CD4-positive, alpha-beta T cell treated with Interleukin-15 for 1 hour (primary cell): Measurements from ENCODE around the gene XRRA1.
A peak's percentile ranks its signal among the peaks of the same experiment; 100 is the strongest.
"Not testable (repeated sequence)": the region's sequence is repeated elsewhere in the genome, so short reads cannot be mapped to it uniquely, and the experiment has no call there.

Source experiments
- DNase-seq: peaks from one replicate; pipeline ENCODE4 v3.0.0-alpha.2; 2020

The XRRA1 gene, protein sequence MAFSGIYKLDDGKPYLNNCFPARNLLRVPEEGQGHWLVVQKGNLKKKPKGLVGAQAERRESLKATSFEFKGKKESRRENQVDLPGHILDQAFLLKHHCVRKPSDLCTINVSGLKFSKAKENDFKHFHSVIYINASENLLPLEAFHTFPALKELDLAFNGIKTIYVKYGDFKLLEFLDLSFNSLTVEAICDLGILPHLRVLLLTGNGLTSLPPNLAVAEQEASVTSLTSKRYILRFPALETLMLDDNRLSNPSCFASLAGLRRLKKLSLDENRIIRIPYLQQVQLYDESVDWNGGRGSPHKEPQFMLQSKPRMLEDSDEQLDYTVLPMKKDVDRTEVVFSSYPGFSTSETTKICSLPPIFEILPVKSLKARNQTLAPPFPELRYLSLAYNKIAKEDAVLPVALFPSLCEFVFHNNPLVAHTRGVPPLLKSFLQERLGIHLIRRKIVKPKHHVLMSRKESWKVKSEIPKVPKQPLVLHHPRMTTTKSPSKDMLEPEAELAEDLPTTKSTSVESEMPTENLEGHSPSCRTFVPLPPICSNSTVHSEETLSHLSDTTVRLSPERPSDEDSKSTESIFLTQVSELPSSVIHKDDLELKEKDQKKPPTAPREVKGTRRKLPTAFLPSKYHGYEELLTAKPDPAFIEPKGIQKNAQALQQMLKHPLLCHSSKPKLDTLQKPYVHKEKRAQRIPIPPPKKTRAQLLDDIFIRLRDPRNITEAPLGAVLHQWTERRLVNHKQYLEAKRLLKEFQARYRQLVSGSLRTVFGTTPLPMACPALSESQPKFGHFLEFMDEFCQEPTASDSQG

GRCh38 chr11:74948898-74949752, at the start of gene XRRA1, which contains the start of gene SPCS2:
TSS of gene XRRA1 (minus strand) at chr11:74949091. CDS start at chr11:74940878, 8,213 bp downstream.
TSS of gene SPCS2 (plus strand) at chr11:74949266. CDS start at chr11:74949286, 20 bp downstream.
- DNase-seq = peak; percentile 98

GRCh38 chr11:74992852-74993251, 44.0 kb upstream of the XRRA1 start:
- DNase-seq = no peak

DNA sequence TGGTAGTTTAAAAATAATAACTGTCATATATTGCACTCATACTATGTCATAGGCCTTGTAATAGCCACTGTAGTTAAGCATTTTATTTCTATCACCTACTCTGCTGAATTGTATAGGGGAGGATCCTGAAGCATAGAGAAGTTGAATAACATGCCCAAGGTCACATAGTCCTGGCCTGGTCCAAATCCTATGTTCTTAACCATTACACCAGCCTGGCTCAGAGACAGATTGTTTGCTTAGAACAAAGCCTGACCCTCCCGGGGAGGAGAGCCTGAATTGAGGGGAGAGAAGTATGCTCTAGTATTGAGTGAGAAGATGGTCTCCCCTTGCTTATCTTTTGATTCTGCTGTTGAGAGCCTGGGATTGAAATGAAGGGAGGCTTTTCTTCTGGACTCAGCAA, 42.0 kb upstream of the XRRA1 start:
- no peak for DNase-seq

DNA sequence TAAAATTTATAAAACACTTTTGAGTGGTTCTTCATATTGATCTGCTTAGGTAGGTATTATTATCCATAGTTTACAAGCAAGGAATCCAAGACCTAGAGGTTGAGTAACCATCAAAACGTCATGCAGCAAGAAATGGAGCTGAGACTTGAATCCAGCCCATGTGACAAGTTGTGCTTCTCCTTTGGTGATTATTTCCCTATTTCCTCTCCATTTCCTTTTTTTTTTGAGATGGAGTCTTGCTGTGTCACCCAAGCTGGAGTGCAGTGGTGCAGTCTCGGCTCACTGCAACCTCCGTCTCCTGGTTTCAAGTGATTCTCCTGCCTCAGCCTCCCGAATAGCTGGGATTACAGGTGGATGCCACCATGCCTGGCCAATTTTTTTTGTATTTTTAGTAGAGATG, 41.3 kb upstream of the XRRA1 start:
- not testable (repeated sequence) for DNase-seq

- DNase-seq = no peak
Observed at GRCh38 chr11:74989260-74989638, 40.4 kb upstream of the XRRA1 start.

- DNase-seq = peak; percentile 85
Observed at GRCh38 chr11:74988541-74989259, 39.8 kb upstream of the XRRA1 start, which contains the start of gene NEU3. TSS of gene NEU3 (plus strand) at chr11:74988933. CDS start at chr11:74989061, 128 bp downstream.

DNA sequence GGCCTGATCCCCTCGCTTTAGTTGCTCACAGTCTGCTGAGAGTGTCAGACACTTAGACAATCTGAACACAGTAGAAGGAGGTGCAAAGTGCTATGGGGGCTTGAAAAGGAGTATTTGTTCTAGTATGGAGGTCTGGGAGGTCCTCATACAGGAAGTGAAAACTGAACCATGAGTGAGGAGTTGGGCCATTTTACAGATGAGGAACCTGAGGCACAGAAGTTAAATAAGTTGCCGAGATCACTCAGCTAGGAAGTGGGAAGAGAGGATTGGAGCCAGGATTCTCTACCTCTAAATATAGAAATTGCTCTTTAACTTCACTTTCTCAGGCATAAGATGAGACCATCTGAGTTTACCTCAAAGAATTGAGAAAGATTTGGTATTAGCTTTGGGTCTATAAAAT, 35.8 kb upstream of the XRRA1 start:
- DNase-seq = no peak

- DNase-seq = no peak
Observed at GRCh38 chr11:74984070-74984469, 35.2 kb upstream of the XRRA1 start.

- DNase-seq = no peak
Observed at GRCh38 chr11:74981888-74982287, 33.0 kb upstream of the XRRA1 start.

GRCh38 chr11:74980634-74981033, 31.7 kb upstream of the XRRA1 start:
- no peak for DNase-seq

GRCh38 chr11:74978041-74978440, 29.1 kb upstream of the XRRA1 start:
- DNase-seq = no peak

DNA sequence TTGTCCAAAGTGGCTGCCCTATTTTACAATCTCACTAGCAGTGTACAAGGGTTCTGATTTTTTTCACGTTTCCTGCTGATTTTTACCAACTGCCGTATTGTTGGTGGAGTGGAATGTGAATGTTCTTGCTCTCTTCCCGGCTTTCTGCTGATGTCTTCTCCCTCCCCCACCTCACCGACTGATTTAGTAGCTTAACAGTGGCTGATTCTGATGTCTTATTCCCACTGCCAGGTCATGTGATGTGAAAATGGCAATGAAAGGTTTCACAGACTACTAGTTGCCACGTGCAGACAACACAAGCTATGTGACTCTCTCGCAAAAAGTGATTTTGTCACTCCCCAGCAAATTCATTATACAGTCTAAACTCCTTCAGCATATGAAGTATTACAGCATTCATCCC, 22.5 kb upstream of the XRRA1 start:
- DNase-seq = no peak

GRCh38 chr11:74970852-74971395, 22.0 kb upstream of the XRRA1 start:
- DNase-seq = no peak

DNA sequence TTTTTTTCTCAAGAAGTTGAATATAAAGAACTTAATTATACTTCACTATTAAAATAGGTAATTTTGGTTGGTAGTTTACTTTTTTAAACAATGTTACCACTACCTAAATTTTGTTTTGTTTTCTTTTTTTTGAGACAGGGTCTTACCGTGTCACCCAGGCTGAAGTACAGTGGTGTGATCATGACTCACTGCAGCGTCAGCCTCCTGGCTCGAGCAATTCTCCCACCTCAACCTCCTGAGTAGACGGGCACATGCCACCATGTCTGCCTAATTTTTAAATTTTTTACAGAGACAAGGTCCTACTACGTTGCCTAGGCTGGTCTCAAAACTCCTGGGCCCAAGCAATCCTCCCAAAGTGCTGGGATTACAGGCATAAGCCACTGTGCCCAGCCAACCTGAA, 17.8 kb upstream of the XRRA1 start:
- DNase-seq = no peak

DNA sequence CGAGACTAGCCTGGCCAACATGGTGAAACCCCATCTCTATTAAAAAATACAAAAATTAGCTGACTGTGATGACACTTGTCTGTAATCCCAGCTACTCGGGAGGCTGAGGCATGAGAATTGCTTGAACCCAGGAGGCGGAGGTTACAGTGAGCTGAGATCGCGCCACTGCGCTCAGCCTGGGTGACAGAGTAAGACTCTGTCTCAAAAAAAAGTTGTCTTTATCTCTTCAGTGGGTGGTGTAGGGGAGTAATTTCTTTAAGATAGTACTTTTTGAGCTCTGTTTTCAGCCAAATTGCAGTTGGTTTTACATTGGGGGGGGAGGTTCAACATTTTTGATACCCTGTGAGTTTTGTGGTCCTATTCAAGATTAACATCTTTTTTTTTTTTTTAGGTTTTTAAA, 11.2 kb upstream of the XRRA1 start:
- DNase-seq = not testable (repeated sequence)

DNA sequence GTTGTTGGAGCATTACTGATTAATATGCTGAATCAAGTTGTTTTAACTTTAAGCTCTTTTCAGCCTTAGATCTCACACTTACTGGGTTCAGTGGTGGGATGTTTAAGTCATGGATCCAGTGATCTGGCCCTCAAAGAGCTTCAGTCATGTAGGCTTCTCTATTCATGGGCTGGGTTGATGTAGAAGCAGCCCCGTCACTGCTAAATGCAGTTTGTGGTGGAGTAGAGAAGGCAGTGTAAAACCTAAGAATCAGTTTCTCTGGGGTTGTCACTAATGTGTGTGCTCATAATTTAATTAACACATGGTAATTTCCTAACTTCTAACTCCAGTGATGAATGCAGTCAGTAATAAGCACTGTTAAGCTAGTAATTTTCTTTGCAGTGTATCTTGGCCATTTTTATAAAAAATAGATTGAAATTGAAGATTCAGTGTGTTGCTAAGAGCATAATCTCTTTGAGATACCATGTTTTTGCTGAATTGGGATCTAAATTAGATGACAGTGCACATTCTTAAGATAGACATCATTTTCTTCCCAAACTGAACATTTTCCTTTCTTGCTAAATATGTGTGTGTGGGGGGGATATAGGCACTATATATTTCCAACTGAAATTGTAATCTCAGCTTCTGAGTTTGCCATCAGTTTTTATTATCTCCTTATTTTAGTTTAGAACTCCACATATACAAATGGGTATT, 9.2 kb upstream of the XRRA1 start:
- DNase-seq = no peak

DNA sequence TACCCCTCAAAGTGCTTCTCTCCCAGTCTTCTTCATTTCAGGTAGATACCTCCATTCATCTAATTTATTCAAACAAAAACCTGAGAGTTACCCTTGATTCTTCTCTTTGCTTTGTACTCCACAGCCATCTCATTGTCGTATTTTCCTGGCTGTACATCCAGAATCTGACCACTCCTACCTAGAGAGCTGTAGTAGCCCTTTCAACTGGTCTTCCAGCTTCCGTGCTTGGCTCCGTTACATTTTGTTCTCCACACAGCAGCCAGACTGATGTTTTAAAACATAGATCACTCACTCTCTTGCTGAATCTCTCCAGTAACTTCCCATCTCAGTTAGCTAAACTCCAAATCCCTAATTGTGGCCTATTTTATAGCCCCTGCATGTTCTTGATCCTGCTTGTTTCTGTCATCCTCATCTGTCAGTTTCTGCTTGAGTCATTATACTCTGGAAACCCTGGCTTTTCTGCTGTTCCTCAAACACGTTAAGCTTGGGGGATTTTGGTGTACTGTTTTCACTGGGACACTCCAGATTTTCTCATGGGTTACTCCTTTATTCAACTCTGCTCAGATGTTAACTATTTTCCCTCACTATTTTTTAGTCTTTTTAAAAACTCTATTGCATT, 7.6 kb upstream of the XRRA1 start:
- no peak for DNase-seq

- DNase-seq = no peak
Observed at GRCh38 chr11:74954199-74954598, 5.3 kb upstream of the XRRA1 start.

DNA sequence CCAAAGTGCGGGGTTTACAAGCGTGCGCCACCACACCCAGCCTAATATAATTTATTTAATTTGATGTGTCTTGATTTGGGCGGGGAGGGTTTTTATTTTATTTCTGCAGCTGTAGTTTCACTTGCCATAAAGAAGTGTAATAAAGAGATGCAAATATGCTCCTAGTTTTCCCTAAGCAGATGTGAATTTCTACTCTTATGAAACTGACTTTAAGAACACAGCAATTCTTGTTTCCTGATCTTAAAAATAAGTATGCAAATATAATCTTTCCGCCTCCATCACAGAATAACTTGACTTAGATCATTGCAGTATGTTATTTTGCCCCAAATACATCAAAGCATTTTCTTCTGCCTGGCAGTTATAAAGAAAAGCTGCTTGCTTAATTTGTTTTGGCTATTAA, 4.6 kb upstream of the XRRA1 start:
- DNase-seq = no peak

- no peak for DNase-seq
Observed at GRCh38 chr11:74952752-74953151, 3.9 kb upstream of the XRRA1 start.

DNA sequence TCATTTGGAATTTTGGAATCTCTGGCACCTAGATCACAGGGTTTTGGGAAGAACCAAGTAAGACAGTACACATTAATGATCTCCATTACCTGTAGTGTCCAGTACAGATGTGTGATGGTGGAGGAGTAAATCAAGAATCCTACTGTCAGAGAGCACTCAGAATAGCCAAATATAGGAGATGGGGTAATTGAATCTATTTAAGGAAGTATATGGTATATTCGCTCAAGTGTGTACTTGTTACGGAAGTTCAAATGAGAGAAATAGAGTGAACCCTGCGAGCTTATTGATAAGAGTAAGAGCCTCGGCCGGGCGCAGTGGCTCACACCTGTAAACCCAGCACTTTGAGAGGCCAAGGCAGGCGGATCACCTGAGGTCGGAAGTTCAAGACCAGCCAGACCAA, 2.3 kb upstream of the XRRA1 start:
- peak; percentile 19 for DNase-seq
